Fibroblast of lung (primary cell): ENCODE data around the gene MLPH. TPM values are rescaled to one million over a fixed set of nuclear protein-coding genes. Genes with fewer than 3 reads are reported as not detected.

Source experiments
- DNase-seq, 2 donors: peaks; one replicate each; pipeline versions ENCODE4 v3.0.0 to v3.0.0-alpha.2; 2010; ENCODE audit warnings: low read depth in 2 of 2
- H2AFZ ChIP-seq: 2 replicates; pipeline ENCODE4 v1.5.1; 2012; ENCODE audit warnings: low read length, control low read depth, inconsistent platforms
- H3K27ac ChIP-seq: 2 replicates; pipeline ENCODE4 v1.5.1; 2011; ENCODE audit warnings: low read length, control low read depth; ENCODE audit not compliant: insufficient read depth
- H3K27me3 ChIP-seq: 2 replicates; pipeline ENCODE4 v1.5.1; 2011; ENCODE audit warnings: mild to moderate bottlenecking, low read length; ENCODE audit not compliant: control insufficient read depth, insufficient read depth
- H3K36me3 ChIP-seq: 2 replicates; pipeline ENCODE4 v1.5.1; 2011; ENCODE audit warnings: low read length; ENCODE audit not compliant: control insufficient read depth, insufficient read depth
- H3K4me1 ChIP-seq: 2 replicates; pipeline ENCODE4 v1.5.1; 2011; ENCODE audit warnings: low read length; ENCODE audit not compliant: control insufficient read depth, insufficient read depth; ENCODE audit errors: extremely low read depth
- H3K4me2 ChIP-seq: 2 replicates; pipeline ENCODE4 v1.5.1; 2011; ENCODE audit warnings: low read length, control low read depth; ENCODE audit not compliant: insufficient read depth; ENCODE audit errors: extremely low read depth
- H3K4me3 ChIP-seq, 4 experiments: fragments of 200-600 bp in 1 of 4; sonication (generic) in 1 of 4; replicated peaks in 1 of 4; 2 replicates each; pipeline ENCODE4 v1.5.1; 2011 to 2016; ENCODE audit warnings: low read length in 4 of 4, low read depth in 3 of 4, mild to moderate bottlenecking in 3 of 4, control low read depth in 2 of 4, inconsistent platforms in 1 of 4, mixed read lengths in 1 of 4; ENCODE audit not compliant: insufficient read depth in 1 of 4; ENCODE audit errors: control extremely low read depth in 1 of 4
- H3K79me2 ChIP-seq: 2 replicates; pipeline ENCODE4 v1.5.1; 2012; ENCODE audit warnings: mild to moderate bottlenecking, low read length, inconsistent platforms; ENCODE audit not compliant: control insufficient read depth, insufficient read depth
- H3K9ac ChIP-seq: 2 replicates; pipeline ENCODE4 v1.5.1; 2011; ENCODE audit warnings: mild to moderate bottlenecking, low read length, control low read depth; ENCODE audit not compliant: insufficient read depth
- H3K9me3 ChIP-seq: 2 replicates; pipeline ENCODE4 v1.5.1; 2012; ENCODE audit warnings: low read depth, low read length; ENCODE audit not compliant: control insufficient read depth, insufficient read depth
- H4K20me1 ChIP-seq: 2 replicates; pipeline ENCODE4 v1.5.1; 2011; ENCODE audit warnings: low read length; ENCODE audit not compliant: control insufficient read depth, insufficient read depth; ENCODE audit errors: extremely low read depth
- CTCF ChIP-seq, 2 donors: IDR thresholded peaks in 1 of 2; conservative IDR thresholded peaks in 1 of 2; 1 replicate in 1 of 2; 2 replicates in 1 of 2; pipeline ENCODE4 v1.5.1; 2011 to 2012; ENCODE audit warnings: low read length in 2 of 2, control low read depth in 1 of 2, inconsistent platforms in 1 of 2, low read depth in 1 of 2, mild to moderate bottlenecking in 1 of 2
- EZH2 ChIP-seq: IDR thresholded peaks from 2 replicates; pipeline ENCODE4 v1.5.1; 2012; ENCODE audit warnings: low read length, control low read depth, mild to moderate bottlenecking; ENCODE audit errors: missing control alignments
- polyA plus RNA-seq, 2 donors: library from polyadenylated mRNA; depleted of rRNA in 1 of 2; stranded (reverse) in 1 of 2; unstranded in 1 of 2; fragments of >200 nt; gene quantifications; 2 replicates each; pipeline ENCODE4 v1.2.1, GENCODE V29; 2011 to 2012; ENCODE audit warnings: missing spikeins in 1 of 2
- total RNA-seq: library from RNA; depleted of rRNA; stranded (reverse); fragments of >200 nt; gene quantifications from 2 replicates; pipeline ENCODE4 v1.2.1, GENCODE V29; 2014

Gene MLPH
- total and polyA plus RNA-seq, 2 donors (not counting 1 experiment from before 2014, with no cell fraction given), result 3.1 to 10.7 TPM

GRCh38 chr2:237535385-237536082 is 48.5 kb downstream of the MLPH start:
- Histone ChIP-seq H3K9ac (no peak overlapping the region), H3K9me3 (no peaks in the 10 kb centered on the region), H3K79me2 (no peaks in the 10 kb centered on the region), H3K27ac (no peak overlapping the region), H2AFZ (no peak overlapping the region), H4K20me1 (no peaks in the 10 kb centered on the region), H3K27me3 (no peaks in the 10 kb centered on the region), H3K36me3 (no peaks in the 10 kb centered on the region), H3K4me1 (peaks cover 1% of the 10 kb centered on the region), H3K4me2 (no peak overlapping the region), H3K4me3 (no peak overlapping the region)
- no peak for DNase-seq
- no peak for TF ChIP-seq EZH2
- no peak for TF ChIP-seq CTCF (conservative IDR thresholded peaks at IDR 0.05 in 1 of 2, IDR thresholded peaks at IDR 0.05 in 1 of 2; ENCODE audit: low read depth in 1 of 2, low read length in 2 of 2)

DNA sequence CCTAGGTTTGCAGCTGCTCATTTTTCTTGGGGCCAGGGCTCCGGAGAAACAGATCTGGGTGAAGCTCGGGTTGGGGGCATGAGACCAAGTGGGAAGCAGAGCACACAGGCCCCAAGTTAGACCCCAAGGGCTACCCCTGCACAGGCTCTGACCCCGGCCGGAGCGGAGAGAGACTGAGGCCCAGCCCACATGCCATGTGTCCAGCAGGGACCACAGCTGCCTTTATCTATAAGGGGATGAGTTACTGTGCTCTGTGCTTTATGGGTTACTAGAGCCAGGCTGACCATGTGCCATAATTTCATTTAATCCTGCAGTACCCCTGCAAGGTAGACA is 49.0 kb downstream of the MLPH start:
- Histone ChIP-seq H4K20me1 (no peaks in the 10 kb centered on the region), H3K4me3 (no peak overlapping the region), H3K36me3 (no peaks in the 10 kb centered on the region), H3K9ac (no peak overlapping the region), H3K27ac (no peak overlapping the region), H3K4me2 (no peak overlapping the region), H3K79me2 (no peaks in the 10 kb centered on the region), H3K27me3 (no peaks in the 10 kb centered on the region), H3K4me1 (peaks cover 6% of the 10 kb centered on the region), H2AFZ (no peak overlapping the region), H3K9me3 (no peaks in the 10 kb centered on the region)
- TF ChIP-seq EZH2, result no peak
- TF ChIP-seq CTCF (conservative IDR thresholded peaks at IDR 0.05 in 1 of 2, IDR thresholded peaks at IDR 0.05 in 1 of 2; ENCODE audit: low read depth in 1 of 2, low read length in 2 of 2), result no peak
- DNase-seq, result no peak

DNA sequence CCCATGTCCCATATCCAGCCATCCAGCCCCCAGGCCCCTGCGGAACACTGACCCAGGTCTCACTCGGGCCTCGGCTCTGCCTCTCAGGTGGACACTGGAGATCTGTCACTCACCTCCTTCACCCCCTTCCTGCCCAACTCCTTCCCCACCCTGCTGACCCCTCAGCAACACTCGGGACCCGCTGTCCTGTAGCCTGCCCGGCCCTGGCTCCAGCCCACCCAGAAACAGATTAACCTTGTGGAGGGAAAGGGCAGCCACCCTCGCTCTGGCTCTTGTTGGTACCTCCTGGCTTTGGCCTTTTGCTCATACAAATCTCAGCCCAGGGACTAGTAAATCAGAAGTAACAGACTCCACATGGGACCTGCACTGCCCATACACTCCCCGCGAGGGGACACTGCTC is 49.6 kb downstream of the MLPH start:
- Histone ChIP-seq H3K27me3 (no peaks in the 10 kb centered on the region), H3K4me1 (peaks cover 8% of the 10 kb centered on the region), H2AFZ (no peak overlapping the region), H3K79me2 (no peaks in the 10 kb centered on the region), H3K9ac (no peak overlapping the region), H3K36me3 (no peaks in the 10 kb centered on the region), H3K4me2 (no peak overlapping the region), H4K20me1 (no peaks in the 10 kb centered on the region), H3K27ac (no peak overlapping the region), H3K9me3 (no peaks in the 10 kb centered on the region), H3K4me3 (no peak overlapping the region)
- TF ChIP-seq EZH2 (no peak), CTCF (conservative IDR thresholded peaks at IDR 0.05 in 1 of 2, IDR thresholded peaks at IDR 0.05 in 1 of 2; ENCODE audit: low read depth in 1 of 2, low read length in 2 of 2) (no peak)
- no peak for DNase-seq
